HCT116 (cell line): ENCODE measurements around the gene PXN.

ENCODE experiments used
- CTCF ChIP-seq, 3 experiments: fragments of 200-600 bp in 1 of 3; sonication (generic) in 1 of 3; IDR thresholded peaks in 2 of 3; conservative IDR thresholded peaks in 1 of 3; 2 replicates each; pipeline ENCODE4 v1.5.1; 2012 to 2017; ENCODE audit warnings: low read depth in 2 of 3, low read length in 2 of 3, antibody characterized with exemption in 1 of 3, borderline replicate concordance in 1 of 3, control low read depth in 1 of 3, mild to moderate bottlenecking in 1 of 3, mixed read lengths in 1 of 3, mixed run types in 1 of 3, moderate library complexity in 1 of 3; ENCODE audit not compliant: insufficient read depth in 1 of 3
- EGR1 ChIP-seq: IDR thresholded peaks from 2 replicates; pipeline ENCODE4 v1.6.1; 2012; ENCODE audit warnings: low read depth
- MAX ChIP-seq: IDR thresholded peaks from 2 replicates; pipeline ENCODE4 v1.6.1; 2012
- POLR2A ChIP-seq: IDR thresholded peaks from 2 replicates; pipeline ENCODE4 v1.7.0; 2011; ENCODE audit warnings: borderline replicate concordance; ENCODE audit not compliant: insufficient read depth, insufficient read length; ENCODE audit errors: extremely low read depth
- RAD21 ChIP-seq: IDR thresholded peaks from 2 replicates; pipeline ENCODE4 v1.6.1; 2012; ENCODE audit warnings: low read depth, mild to moderate bottlenecking
- SP1 ChIP-seq: IDR thresholded peaks from 2 replicates; pipeline ENCODE4 v1.6.1; 2012; ENCODE audit warnings: low read depth
- YY1 ChIP-seq: IDR thresholded peaks from 2 replicates; pipeline ENCODE4 v1.6.1; 2011; ENCODE audit warnings: low read length, low read depth, moderate library complexity, mild to moderate bottlenecking; ENCODE audit not compliant: insufficient replicate concordance; ENCODE audit errors: extremely low read depth

- TF ChIP-seq POLR2A (no peak), RAD21 (no peak), CTCF (IDR thresholded peaks at IDR 0.05 in 2 of 3, conservative IDR thresholded peaks at IDR 0.05 in 1 of 3; ENCODE audit: borderline replicate concordance in 1 of 3, insufficient read depth in 1 of 3, low read depth in 2 of 3, low read length in 2 of 3) (no peak), YY1 (no peak), EGR1 (no peak), MAX (no peak), SP1 (no peak)
Measured at GRCh38 chr12:120260607-120261006, 4.9 kb downstream of the PXN start.
